ENCODE results near the gene CACNA1C. TPM values are rescaled to one million over a fixed set of nuclear protein-coding genes. Genes with fewer than 3 reads are reported as not detected.
A peak's percentile ranks its signal among the peaks of the same experiment; 100 is the strongest.

Gene CACNA1C
- total and polyA plus RNA-seq, 8 donors: 0.31 to 55.8 (median 7.2) TPM

GRCh38 chr12:2287589-2287988, 234.8 kb downstream of the CACNA1C start:
- peaks cover 0 to 67% (median 44%) of the 10 kb centered on the region in 4 donors for H3K4me1 ChIP-seq
- no peaks in the 10 kb centered on the region for H3K27me3 ChIP-seq
- H3K36me3 ChIP-seq: no peaks in the 10 kb centered on the region
- DNase-seq: no peak
- intact Hi-C loops (cut with DNase I; ENCODE audit: low total_unique reads): no loop called here
- WGBS, 5 donors: 63 to 75% (median 70%) methylated on average over 5 of the region's 5 CpGs
- TF ChIP-seq POLR2AphosphoS5 (IDR thresholded peaks at IDR 0.05): no peak
- no peak for TF ChIP-seq EP300 (IDR thresholded peaks at IDR 0.05)
- no peak for TF ChIP-seq POLR2A (IDR thresholded peaks at IDR 0.05)
- no peak for TF ChIP-seq CTCF (IDR thresholded peaks at IDR 0.05)
- H3K27ac ChIP-seq: peak overlapping the region in 4 of 5 donors; percentile 47 to 82 (median 63)
- H3K4me3 ChIP-seq: no peak overlapping the region
- H3K9me3 ChIP-seq: no peaks in the 10 kb centered on the region

GRCh38 chr12:2288001-2288400, 235.2 kb downstream of the CACNA1C start:
- Histone ChIP-seq H3K36me3 (no peaks in the 10 kb centered on the region), H3K27me3 (no peaks in the 10 kb centered on the region), H3K9me3 (no peaks in the 10 kb centered on the region), H3K4me1 (peaks cover 0 to 65% (median 45%) of the 10 kb centered on the region in 4 donors), H3K27ac (peak overlapping the region in 2 of 5 donors; percentile 70 to 82), H3K4me3 (no peak overlapping the region)
- intact Hi-C loops (cut with DNase I; ENCODE audit: low total_unique reads): no loop called here
- peak in 1 of 2 donors; percentile 53 for DNase-seq
- no peak for TF ChIP-seq CTCF (IDR thresholded peaks at IDR 0.05)
- no peak for TF ChIP-seq POLR2A (IDR thresholded peaks at IDR 0.05)
- 61 to 71% (median 68%) methylated on average over 2 of the region's 2 CpGs for WGBS, 5 donors

- Histone ChIP-seq H3K9me3 (no peaks in the 10 kb centered on the region), H3K27ac (peak overlapping the region in 1 of 5 donors; percentile 82), H3K27me3 (no peaks in the 10 kb centered on the region), H3K4me3 (no peak overlapping the region), H3K36me3 (no peaks in the 10 kb centered on the region), H3K4me1 (peaks cover 0 to 60% (median 43%) of the 10 kb centered on the region in 4 donors)
- TF ChIP-seq POLR2A (IDR thresholded peaks at IDR 0.05) (no peak), EP300 (IDR thresholded peaks at IDR 0.05) (no peak), CTCF (IDR thresholded peaks at IDR 0.05) (no peak), POLR2AphosphoS5 (IDR thresholded peaks at IDR 0.05) (no peak)
- no peak for DNase-seq
- intact Hi-C loops (cut with DNase I; ENCODE audit: low total_unique reads): no loop called here
- 76 to 83% (median 81%) methylated on average over 4 of the region's 4 CpGs for WGBS, 5 donors
Measured at GRCh38 chr12:2288471-2288870, 235.7 kb downstream of the CACNA1C start.

GRCh38 chr12:2288875-2289274, 236.1 kb downstream of the CACNA1C start:
- peak overlapping the region in 1 of 5 donors; percentile 82 for H3K27ac ChIP-seq

More at GRCh38 chr12:2288875-2289274, 236.1 kb downstream of the CACNA1C start:
- Histone ChIP-seq H3K4me3 (no peak overlapping the region), H3K9me3 (no peaks in the 10 kb centered on the region), H3K4me1 (peaks cover 0 to 56% (median 39%) of the 10 kb centered on the region in 4 donors), H3K27me3 (no peaks in the 10 kb centered on the region), H3K36me3 (no peaks in the 10 kb centered on the region)
- DNase-seq: no peak
- 60 to 79% (median 70%) methylated on average over 5 of the region's 5 CpGs for WGBS, 5 donors
- intact Hi-C loops (cut with DNase I; ENCODE audit: low total_unique reads): no loop called here
- no peak for TF ChIP-seq POLR2A (IDR thresholded peaks at IDR 0.05)
- TF ChIP-seq CTCF (IDR thresholded peaks at IDR 0.05): no peak
- TF ChIP-seq POLR2AphosphoS5 (IDR thresholded peaks at IDR 0.05): no peak
- no peak for TF ChIP-seq EP300 (IDR thresholded peaks at IDR 0.05)
